ENCODE results near the gene ABI1. TPM values are rescaled to one million over a fixed set of nuclear protein-coding genes. Genes with fewer than 3 reads are reported as not detected.

Gene ABI1
- total and polyA plus RNA-seq, 9 of the 15 experiments (the other 6 are each of a cell fraction or from before 2014, with no cell fraction given) = 22.1 to 52.3 (median 39.0) TPM

DNA sequence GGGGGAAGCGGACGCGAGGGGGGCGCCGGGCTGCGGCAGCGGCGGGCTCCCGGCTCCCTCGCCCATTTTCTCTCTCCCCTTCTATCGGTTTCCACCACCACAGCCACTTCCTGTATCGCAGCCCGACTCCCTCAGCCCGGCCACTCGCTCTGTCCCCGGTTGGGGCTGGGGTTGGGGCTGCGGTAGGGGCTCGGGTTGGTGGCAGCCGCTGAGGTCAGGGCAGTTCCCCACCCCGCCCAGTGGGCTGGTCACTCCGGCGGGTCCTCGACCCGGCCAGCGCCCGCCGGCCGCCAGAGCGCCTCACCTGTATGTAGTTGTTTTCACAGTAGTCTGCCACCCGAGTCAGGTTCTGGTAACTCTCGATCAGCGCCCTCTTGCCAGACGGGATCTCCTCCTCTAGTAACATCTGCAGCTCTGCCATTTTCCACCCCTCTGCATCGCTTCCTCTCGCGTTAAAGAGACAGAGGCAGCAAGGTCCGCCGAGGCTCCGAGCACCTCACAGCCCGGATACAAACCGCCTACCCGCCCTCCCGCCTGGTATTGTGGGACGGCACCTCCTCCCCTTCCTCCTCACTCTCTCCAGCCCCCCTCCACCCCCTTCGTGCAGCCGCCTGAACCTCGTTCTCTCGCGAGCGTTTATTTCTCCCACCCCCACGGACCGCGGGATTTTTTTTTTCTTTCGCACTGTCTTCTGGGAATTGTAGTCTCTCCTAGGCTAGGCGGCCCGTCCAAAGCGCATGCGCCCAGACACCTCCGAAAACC is at the start of gene ABI1 (continued):
- TF ChIP-seq KLF10 (CRISPR knock-in tag; IDR thresholded peaks at IDR 0.05) (no peak), RUNX1 (IDR thresholded peaks at IDR 0.05; ENCODE audit: low read depth) (no peak), OTX1 (CRISPR knock-in tag; IDR thresholded peaks at IDR 0.05) (0 out of 2 replicates have a peak, but pooled peaks have one; percentile 45), ZNF584 (CRISPR knock-in tag; IDR thresholded peaks at IDR 0.05; ENCODE audit: low read depth) (no peak), FOXJ3 (CRISPR knock-in tag; IDR thresholded peaks at IDR 0.05) (no peak), ZBTB1 (CRISPR knock-in tag; IDR thresholded peaks at IDR 0.05; ENCODE audit: borderline replicate concordance, low read depth) (peak; percentile 95), C11orf30 (IDR thresholded peaks at IDR 0.05; ENCODE audit: low read depth) (no peak), JUNB (CRISPR knock-in tag; conservative IDR thresholded peaks at IDR 0.05) (no peak), TCF3 (CRISPR knock-in tag; IDR thresholded peaks at IDR 0.05) (no peak), NFYB (IDR thresholded peaks at IDR 0.05; ENCODE audit: extremely low read depth, insufficient read length) (no peak), GTF2F1 (IDR thresholded peaks at IDR 0.05; ENCODE audit: low read depth, low read length) (no peak), KDM4B (IDR thresholded peaks at IDR 0.05; ENCODE audit: borderline replicate concordance in 2 of 2, low read depth in 1 of 2) (peak in 1 of 2 experiments; percentile 91; a peak in 1 of 4 replicates), TOE1 (IDR thresholded peaks at IDR 0.05; ENCODE audit: borderline replicate concordance) (0 out of 2 replicates have a peak, but pooled peaks have one; percentile 24), TOE1 (CRISPR knock-in tag; IDR thresholded peaks at IDR 0.05; ENCODE audit: borderline replicate concordance, low read depth) (no peak), ARID3A (IDR thresholded peaks at IDR 0.05; ENCODE audit: borderline replicate concordance, low read depth, low read length) (no peak), ZBTB43 (CRISPR knock-in tag; IDR thresholded peaks at IDR 0.05) (no peak), PML (IDR thresholded peaks at IDR 0.05; ENCODE audit: low read length) (peak; percentile 71), NR3C1 (CRISPR knock-in tag; IDR thresholded peaks at IDR 0.05) (no peak), XRCC4 (IDR thresholded peaks at IDR 0.05; ENCODE audit: extremely low read depth, insufficient read depth, insufficient read length) (no peak)
- TF ChIP-seq, protein P1, sequence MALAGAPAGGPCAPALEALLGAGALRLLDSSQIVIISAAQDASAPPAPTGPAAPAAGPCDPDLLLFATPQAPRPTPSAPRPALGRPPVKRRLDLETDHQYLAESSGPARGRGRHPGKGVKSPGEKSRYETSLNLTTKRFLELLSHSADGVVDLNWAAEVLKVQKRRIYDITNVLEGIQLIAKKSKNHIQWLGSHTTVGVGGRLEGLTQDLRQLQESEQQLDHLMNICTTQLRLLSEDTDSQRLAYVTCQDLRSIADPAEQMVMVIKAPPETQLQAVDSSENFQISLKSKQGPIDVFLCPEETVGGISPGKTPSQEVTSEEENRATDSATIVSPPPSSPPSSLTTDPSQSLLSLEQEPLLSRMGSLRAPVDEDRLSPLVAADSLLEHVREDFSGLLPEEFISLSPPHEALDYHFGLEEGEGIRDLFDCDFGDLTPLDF (CRISPR knock-in tag; IDR thresholded peaks at IDR 0.05) = 0 out of 2 replicates have a peak, but pooled peaks have one; percentile 39
- TF ChIP-seq, protein P2, sequence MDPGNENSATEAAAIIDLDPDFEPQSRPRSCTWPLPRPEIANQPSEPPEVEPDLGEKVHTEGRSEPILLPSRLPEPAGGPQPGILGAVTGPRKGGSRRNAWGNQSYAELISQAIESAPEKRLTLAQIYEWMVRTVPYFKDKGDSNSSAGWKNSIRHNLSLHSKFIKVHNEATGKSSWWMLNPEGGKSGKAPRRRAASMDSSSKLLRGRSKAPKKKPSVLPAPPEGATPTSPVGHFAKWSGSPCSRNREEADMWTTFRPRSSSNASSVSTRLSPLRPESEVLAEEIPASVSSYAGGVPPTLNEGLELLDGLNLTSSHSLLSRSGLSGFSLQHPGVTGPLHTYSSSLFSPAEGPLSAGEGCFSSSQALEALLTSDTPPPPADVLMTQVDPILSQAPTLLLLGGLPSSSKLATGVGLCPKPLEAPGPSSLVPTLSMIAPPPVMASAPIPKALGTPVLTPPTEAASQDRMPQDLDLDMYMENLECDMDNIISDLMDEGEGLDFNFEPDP (CRISPR knock-in tag; IDR thresholded peaks at IDR 0.05) = no peak
